GM13976 (cell line): ENCODE data around the gene MS4A5.

Experiments
- DNase-seq: peaks from one replicate; pipeline ENCODE4 v3.0.0; 2012; ENCODE audit warnings: low spot score
- in situ Hi-C: fragments of 300-500 bp; cut with MboI; formaldehyde crosslinking; loops from one replicate; pipeline ENCODE4 v1.12.0; 2022; ENCODE audit warnings: low sequenced_read_pairs, mixed read lengths, inconsistent platforms; ENCODE audit not compliant: unreplicated experiment
- TF ChIP-seq, protein P1 (sequence below): IDR thresholded peaks from 2 replicates; pipeline ENCODE4 v1.5.1; 2012; ENCODE audit warnings: borderline replicate concordance, mild to moderate bottlenecking; ENCODE audit not compliant: insufficient read depth; ENCODE audit errors: extremely low read depth, missing control alignments, control extremely low read depth

MS4A5 gene

DNA sequence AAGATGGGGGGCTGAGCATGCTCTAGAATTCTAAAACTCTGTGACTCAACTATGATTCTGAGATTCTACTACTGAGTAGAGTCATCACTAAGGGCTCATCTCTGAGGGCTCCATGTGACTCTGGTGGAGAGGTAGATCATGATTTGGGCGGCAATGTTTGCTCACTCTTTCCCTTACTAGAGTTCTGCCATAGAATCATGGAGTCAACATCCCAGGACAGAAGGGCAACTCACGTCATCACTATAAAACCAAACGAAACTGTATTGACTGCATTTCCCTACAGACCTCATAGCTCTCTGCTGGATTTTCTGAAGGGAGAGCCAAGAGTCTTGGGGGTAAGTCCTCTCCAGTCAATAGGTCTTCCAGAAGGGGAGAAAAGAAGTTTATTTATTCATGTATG lies 33.0 kb upstream of the MS4A5 start, which contains the start of gene MS4A14:
Gene MS4A14, plus strand, starts transcription at position 78 of the 400 bp plus-strand sequence. Its CDS starts 120 bp downstream, at position 198.
- TF ChIP-seq, protein P1, sequence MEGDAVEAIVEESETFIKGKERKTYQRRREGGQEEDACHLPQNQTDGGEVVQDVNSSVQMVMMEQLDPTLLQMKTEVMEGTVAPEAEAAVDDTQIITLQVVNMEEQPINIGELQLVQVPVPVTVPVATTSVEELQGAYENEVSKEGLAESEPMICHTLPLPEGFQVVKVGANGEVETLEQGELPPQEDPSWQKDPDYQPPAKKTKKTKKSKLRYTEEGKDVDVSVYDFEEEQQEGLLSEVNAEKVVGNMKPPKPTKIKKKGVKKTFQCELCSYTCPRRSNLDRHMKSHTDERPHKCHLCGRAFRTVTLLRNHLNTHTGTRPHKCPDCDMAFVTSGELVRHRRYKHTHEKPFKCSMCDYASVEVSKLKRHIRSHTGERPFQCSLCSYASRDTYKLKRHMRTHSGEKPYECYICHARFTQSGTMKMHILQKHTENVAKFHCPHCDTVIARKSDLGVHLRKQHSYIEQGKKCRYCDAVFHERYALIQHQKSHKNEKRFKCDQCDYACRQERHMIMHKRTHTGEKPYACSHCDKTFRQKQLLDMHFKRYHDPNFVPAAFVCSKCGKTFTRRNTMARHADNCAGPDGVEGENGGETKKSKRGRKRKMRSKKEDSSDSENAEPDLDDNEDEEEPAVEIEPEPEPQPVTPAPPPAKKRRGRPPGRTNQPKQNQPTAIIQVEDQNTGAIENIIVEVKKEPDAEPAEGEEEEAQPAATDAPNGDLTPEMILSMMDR = no peak
- in situ Hi-C loops = loop anchor here (10.0 kb wide), 1 partner anchor 58 kb away; the partner anchor contains the start of gene MS4A1
- no peak for DNase-seq

DNA sequence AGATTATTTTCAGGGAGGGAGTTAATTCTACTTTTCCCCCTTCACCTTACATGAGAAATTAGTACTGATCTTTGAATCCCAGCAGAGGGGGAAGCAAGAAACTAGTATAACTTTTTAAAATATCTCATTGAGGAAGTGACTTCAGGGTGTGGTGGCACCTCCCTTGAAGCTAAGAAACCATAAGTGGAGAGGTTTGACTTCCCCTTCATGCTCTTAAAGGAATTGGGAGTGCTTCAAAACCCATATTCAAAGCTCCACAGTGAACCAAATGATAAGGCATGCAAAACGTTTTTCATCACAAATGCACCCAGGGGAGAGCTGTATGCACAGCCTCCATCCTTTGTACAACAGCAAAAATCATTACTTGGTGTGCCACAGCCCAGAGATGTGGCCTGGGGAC lies 32.6 kb upstream of the MS4A5 start:
- DNase-seq = peak; percentile 19
- TF ChIP-seq, protein P1 = no peak
- in situ Hi-C loops = loop anchor here (10.0 kb wide), 1 partner anchor 58 kb away; the partner anchor contains the start of gene MS4A1

DNA sequence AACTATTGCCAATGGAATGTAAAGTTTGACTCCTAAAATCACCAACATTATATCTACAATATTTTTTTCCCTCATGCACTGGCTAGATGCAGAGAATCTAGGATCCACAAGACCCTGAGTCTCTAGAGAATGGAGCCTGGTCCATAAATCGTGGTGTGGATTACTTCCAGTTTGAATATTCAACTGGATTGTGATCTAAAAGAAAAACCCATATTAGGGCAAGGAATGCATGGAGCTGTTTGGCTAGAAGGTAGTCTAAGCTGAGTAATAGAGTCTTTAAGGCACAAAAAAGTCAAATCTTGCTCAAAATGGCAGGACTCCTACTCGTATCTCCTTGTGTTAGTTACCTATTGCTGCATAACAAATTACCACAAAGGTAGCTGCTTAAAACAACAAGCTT lies 9.4 kb upstream of the MS4A5 start:
- in situ Hi-C loops = no loop called here
- TF ChIP-seq, protein P1 = no peak

DNA sequence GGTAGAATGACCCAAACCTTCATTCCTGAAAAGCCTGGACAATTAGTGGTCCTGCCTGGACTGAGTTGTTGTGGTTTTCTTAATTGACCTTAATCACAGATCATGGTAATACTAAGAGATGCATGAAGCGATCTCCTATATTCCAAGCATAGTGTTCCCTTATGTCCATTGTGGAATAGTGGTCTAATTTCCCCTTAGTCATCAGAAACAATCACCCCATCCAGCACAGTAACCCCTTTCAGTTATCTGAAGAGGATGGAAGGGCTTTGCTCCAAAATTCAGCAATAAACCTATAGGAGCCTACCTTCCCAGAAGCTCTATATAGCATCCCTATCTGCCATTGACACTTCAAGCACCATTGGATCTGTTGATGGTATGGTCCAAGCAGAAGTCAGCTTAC lies 6.8 kb upstream of the MS4A5 start:
- TF ChIP-seq, protein P1 = no peak
- DNase-seq = no peak
- in situ Hi-C loops = no loop called here

More for the DNA sequence above, 9.4 kb upstream of the MS4A5 start:
- DNase-seq = no peak

DNA sequence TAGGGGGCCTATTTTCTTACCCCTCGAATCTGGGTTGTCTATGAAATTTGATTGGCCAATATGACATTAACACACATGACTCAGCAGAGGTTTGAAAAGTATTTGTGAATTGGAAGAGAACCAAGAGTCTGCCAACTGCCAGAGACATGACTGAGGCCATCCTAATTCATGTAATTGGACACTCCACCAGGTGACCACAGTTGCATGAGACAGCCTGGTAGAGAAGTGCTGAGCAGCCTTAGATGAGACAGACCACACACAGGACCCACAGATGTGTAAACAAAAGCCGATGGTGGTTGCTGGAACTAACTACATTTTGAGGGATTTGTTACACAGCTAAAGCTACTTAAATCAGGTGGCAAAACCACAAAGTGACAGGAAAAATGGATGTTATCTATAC lies 855 bp upstream of the MS4A5 start:
- TF ChIP-seq, protein P1 = no peak
- in situ Hi-C loops = no loop called here
- DNase-seq = no peak

DNA sequence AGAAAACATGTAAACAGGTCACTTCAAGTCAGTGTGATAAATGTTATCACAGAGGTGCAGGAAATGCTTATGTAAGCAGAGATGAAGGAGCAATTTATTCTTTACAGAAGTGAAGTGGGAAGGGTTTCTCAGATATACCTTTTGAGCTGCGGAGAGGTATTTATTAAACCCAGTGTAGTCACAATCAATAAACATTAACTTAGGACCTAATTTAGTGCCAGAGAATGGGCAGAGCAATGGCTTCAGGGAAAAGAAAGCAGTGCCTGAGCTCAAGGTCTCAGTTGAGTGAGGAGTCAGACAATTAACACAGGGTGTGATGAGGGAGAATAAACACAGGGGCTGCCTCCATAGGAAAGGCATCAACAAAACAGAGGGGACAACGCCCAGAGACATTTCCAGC lies 1.9 kb downstream of the MS4A5 start:
- TF ChIP-seq, protein P1 = no peak
- in situ Hi-C loops = no loop called here
- DNase-seq = no peak
